ENCODE results near the gene CD2BP2.

DNA sequence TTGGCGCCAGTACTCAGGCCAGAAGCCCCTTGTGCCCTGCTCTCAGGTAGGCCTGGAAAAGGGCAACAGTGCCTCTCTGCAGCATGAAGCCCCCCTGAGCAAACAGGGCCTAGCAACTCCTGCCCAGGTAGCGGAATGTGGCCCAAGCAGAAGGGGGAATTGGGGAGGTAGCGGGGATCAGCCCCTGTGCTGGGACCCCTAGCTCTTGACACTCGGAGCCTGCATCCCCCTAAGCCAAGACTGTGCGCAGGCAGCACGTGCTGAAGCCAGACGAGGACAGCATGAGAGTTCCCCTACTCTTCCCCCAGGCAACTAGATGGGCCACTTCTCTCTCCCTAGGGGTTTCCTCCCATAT lies 823 bp upstream of the CD2BP2 start:
- TF ChIP-seq, protein P1, sequence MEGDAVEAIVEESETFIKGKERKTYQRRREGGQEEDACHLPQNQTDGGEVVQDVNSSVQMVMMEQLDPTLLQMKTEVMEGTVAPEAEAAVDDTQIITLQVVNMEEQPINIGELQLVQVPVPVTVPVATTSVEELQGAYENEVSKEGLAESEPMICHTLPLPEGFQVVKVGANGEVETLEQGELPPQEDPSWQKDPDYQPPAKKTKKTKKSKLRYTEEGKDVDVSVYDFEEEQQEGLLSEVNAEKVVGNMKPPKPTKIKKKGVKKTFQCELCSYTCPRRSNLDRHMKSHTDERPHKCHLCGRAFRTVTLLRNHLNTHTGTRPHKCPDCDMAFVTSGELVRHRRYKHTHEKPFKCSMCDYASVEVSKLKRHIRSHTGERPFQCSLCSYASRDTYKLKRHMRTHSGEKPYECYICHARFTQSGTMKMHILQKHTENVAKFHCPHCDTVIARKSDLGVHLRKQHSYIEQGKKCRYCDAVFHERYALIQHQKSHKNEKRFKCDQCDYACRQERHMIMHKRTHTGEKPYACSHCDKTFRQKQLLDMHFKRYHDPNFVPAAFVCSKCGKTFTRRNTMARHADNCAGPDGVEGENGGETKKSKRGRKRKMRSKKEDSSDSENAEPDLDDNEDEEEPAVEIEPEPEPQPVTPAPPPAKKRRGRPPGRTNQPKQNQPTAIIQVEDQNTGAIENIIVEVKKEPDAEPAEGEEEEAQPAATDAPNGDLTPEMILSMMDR (IDR thresholded peaks at IDR 0.05; ENCODE audit: low read length), result no peak
- TF ChIP-seq EZH2 (optimal IDR thresholded peaks at IDR 0.05; ENCODE audit: low read depth, low read length) (no peak), EZH2phosphoT487 (IDR thresholded peaks at IDR 0.05; ENCODE audit: low read length) (no peak)
